Measurements from ENCODE around the gene MEGF10.

The MEGF10 gene

DNA sequence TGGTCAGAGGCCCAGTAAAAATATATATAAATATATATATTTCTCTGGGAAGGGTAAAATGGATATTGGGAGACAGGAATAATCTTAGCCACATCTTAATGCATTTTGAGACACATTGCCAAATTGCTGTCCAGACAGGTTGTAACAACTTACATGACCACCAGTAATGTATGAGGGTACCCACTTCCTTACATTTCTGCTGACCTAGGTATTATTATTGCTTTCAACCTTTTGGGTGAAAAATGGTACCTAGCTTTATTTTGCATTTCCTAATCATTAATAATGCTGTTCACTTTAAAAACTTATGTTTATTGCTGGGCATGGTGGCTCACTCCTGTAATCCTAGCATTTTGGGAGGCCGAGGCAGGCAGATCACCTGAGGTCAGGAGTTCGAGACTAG, 61.5 kb downstream of the MEGF10 start:
- no peak for TF ChIP-seq CTCF (IDR thresholded peaks at IDR 0.05; ENCODE audit: borderline replicate concordance, insufficient read depth, low read depth, low read length)
- H3K4me3 ChIP-seq (ENCODE audit: low read depth, low read length): no peak overlapping the region

- no peak overlapping the region for H3K4me3 ChIP-seq (ENCODE audit: low read depth, low read length)
- TF ChIP-seq CTCF (IDR thresholded peaks at IDR 0.05; ENCODE audit: borderline replicate concordance, insufficient read depth, low read depth, low read length): no peak
These were observed 62.7 kb downstream of the MEGF10 start for GRCh38 chr5:127353327-127353726.

DNA sequence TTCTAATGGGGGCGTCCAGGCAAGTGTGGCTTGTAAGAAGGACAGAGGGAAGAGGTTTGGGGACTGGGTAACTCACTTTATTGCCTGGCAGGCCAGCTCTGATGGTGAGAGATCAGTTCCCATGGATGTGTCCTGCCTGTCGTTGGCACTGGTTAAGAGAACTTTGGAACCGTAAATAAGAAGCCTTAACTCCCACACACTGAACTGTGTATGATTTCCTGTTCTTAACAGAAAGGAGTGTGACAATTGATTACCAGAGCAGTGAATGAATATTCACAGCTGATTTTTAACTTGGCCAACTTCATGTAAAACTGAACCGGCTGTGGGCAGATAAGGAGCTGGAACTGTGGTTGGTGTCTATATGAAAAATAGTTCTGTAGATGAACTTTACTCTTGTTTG, 63.2 kb downstream of the MEGF10 start:
- TF ChIP-seq CTCF (IDR thresholded peaks at IDR 0.05; ENCODE audit: borderline replicate concordance, insufficient read depth, low read depth, low read length): no peak
- no peak overlapping the region for H3K4me3 ChIP-seq (ENCODE audit: low read depth, low read length)

DNA sequence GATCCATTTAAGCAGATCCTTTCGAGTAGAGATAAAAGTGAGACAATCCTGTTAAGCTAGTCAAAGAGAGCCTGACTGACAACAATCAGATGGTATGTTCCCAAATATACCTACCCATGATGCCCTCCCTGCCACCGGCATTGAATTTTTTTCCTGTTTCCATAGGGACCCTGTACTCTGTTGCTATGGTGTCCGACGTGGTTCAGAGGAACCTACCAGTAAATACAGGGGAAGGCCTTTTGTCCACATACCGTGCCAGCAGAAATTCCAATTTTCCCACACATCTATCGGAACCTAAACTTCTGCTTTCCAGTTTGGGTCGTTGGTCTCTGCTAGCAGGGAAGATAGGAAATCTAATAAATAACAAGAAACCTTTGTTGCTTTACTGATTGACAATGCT, 64.7 kb downstream of the MEGF10 start:
- TF ChIP-seq CTCF (IDR thresholded peaks at IDR 0.05; ENCODE audit: borderline replicate concordance, insufficient read depth, low read depth, low read length): no peak
- H3K4me3 ChIP-seq (ENCODE audit: low read depth, low read length): no peak overlapping the region

- no peak for TF ChIP-seq CTCF (IDR thresholded peaks at IDR 0.05; ENCODE audit: borderline replicate concordance, insufficient read depth, low read depth, low read length)
- H3K4me3 ChIP-seq (ENCODE audit: low read depth, low read length): no peak overlapping the region
These were observed 67.7 kb downstream of the MEGF10 start for GRCh38 chr5:127358284-127358683.

GRCh38 chr5:127358740-127359139, 68.1 kb downstream of the MEGF10 start:
- H3K4me3 ChIP-seq (ENCODE audit: low read depth, low read length): no peak overlapping the region
- no peak for TF ChIP-seq CTCF (IDR thresholded peaks at IDR 0.05; ENCODE audit: borderline replicate concordance, insufficient read depth, low read depth, low read length)

GRCh38 chr5:127359502-127359901, 68.9 kb downstream of the MEGF10 start:
- H3K4me3 ChIP-seq (ENCODE audit: low read depth, low read length): no peak overlapping the region
- TF ChIP-seq CTCF (IDR thresholded peaks at IDR 0.05; ENCODE audit: borderline replicate concordance, insufficient read depth, low read depth, low read length): no peak

All from GM12875 (cell line).